CD14-positive monocyte (primary cell): Measurements from ENCODE around the gene CTSO. TPM values are rescaled to one million over a fixed set of nuclear protein-coding genes. Genes with fewer than 3 reads are reported as not detected.

Source experiments
- DNase-seq, 3 donors: peaks; one replicate each; pipeline ENCODE4 v3.0.0-alpha.2; 2011 to 2022
- H2AFZ ChIP-seq: 2 replicates; pipeline ENCODE4 v1.6.0; 2012; ENCODE audit warnings: mild to moderate bottlenecking, low read depth, low read length, inconsistent platforms; ENCODE audit not compliant: insufficient read depth, poor library complexity, severe bottlenecking
- H3K27ac ChIP-seq, 2 donors: 1 replicate in 1 of 2; 2 replicates in 1 of 2; pipeline ENCODE4 v1.5.1; 2012 to 2013; ENCODE audit warnings: low read length in 2 of 2, control low read depth in 1 of 2, inconsistent platforms in 1 of 2, low read depth in 1 of 2, mild to moderate bottlenecking in 1 of 2
- H3K27me3 ChIP-seq, 2 donors: one replicate each; pipeline versions ENCODE4 v1.6.0 to v1.6.1; 2011 to 2013; ENCODE audit warnings: low read length in 2 of 2; ENCODE audit not compliant: control insufficient read depth in 2 of 2, insufficient read depth in 2 of 2
- H3K36me3 ChIP-seq, 2 donors: replicated peaks in 1 of 2; 1 replicate in 1 of 2; 2 replicates in 1 of 2; pipeline versions ENCODE4 v1.5.1 to v1.6.1; 2012 to 2013; ENCODE audit warnings: low read length in 2 of 2, control low read depth in 1 of 2, inconsistent platforms in 1 of 2, mild to moderate bottlenecking in 1 of 2; ENCODE audit not compliant: insufficient read depth in 2 of 2, control insufficient read depth in 1 of 2
- H3K4me1 ChIP-seq, 2 donors: 1 replicate in 1 of 2; 2 replicates in 1 of 2; pipeline versions ENCODE4 v1.5.1 to v1.6.1; 2012 to 2013; ENCODE audit warnings: low read length in 2 of 2, control low read depth in 1 of 2, inconsistent platforms in 1 of 2, mild to moderate bottlenecking in 1 of 2, moderate library complexity in 1 of 2; ENCODE audit not compliant: insufficient read depth in 2 of 2, control insufficient read depth in 1 of 2
- H3K4me2 ChIP-seq: replicated peaks from 2 replicates; pipeline ENCODE3; 2012; ENCODE audit warnings: low read length, moderate library complexity, mild to moderate bottlenecking; ENCODE audit not compliant: poor library complexity, severe bottlenecking; ENCODE audit errors: extremely low read depth
- H3K4me3 ChIP-seq, 3 experiments: fragments of 200-600 bp in 1 of 3; sonication (generic) in 1 of 3; replicated peaks in 1 of 3; 1 replicate in 2 of 3; 2 replicates in 1 of 3; pipeline ENCODE4 v1.5.1; 2011 to 2013; ENCODE audit warnings: low read length in 3 of 3, mild to moderate bottlenecking in 3 of 3, control low read depth in 2 of 3, low read depth in 2 of 3, inconsistent platforms in 1 of 3, moderate library complexity in 1 of 3
- H3K79me2 ChIP-seq: 2 replicates; pipeline ENCODE4 v1.6.0; 2012; ENCODE audit warnings: mild to moderate bottlenecking, control low read depth, inconsistent platforms, low read length, moderate library complexity; ENCODE audit not compliant: insufficient read depth
- H3K9ac ChIP-seq: 2 replicates; pipeline ENCODE4 v1.6.0; 2017; ENCODE audit warnings: low read length, mild to moderate bottlenecking; ENCODE audit not compliant: insufficient read depth, poor library complexity, severe bottlenecking
- H3K9me3 ChIP-seq, 2 donors: replicated peaks in 1 of 2; 1 replicate in 1 of 2; 2 replicates in 1 of 2; pipeline versions ENCODE4 v1.5.1 to v1.6.1; 2012 to 2013; ENCODE audit warnings: low read length in 2 of 2, control low read depth in 1 of 2; ENCODE audit not compliant: control insufficient read depth in 1 of 2, insufficient read depth in 1 of 2
- H4K20me1 ChIP-seq: 2 replicates; pipeline ENCODE4 v1.6.0; 2012; ENCODE audit warnings: mild to moderate bottlenecking, low read length, control low read depth, moderate library complexity; ENCODE audit not compliant: insufficient read depth
- H3K27ac Mint-ChIP-seq, 7 donors: one replicate each; pipeline ENCODE4 v1.8.0; 2020; ENCODE audit warnings: mild to moderate bottlenecking in 7 of 7, mixed read lengths in 7 of 7, moderate library complexity in 6 of 7, inconsistent platforms in 2 of 7
- H3K27me3 Mint-ChIP-seq, 3 donors: one replicate each; pipeline ENCODE4 v1.8.0; 2021 to 2022; ENCODE audit warnings: low read depth in 3 of 3, mild to moderate bottlenecking in 3 of 3, mixed read lengths in 3 of 3, moderate library complexity in 3 of 3, inconsistent platforms in 1 of 3
- H3K36me3 Mint-ChIP-seq, 2 donors: one replicate each; pipeline ENCODE4 v1.8.0; 2020; ENCODE audit warnings: mixed read lengths in 2 of 2, inconsistent platforms in 1 of 2, mild to moderate bottlenecking in 1 of 2
- H3K4me1 Mint-ChIP-seq: one replicate; pipeline ENCODE4 v1.8.0; 2020; ENCODE audit warnings: mild to moderate bottlenecking, mixed read lengths
- H3K4me3 Mint-ChIP-seq, 2 donors: one replicate each; pipeline ENCODE4 v1.8.0; 2020; ENCODE audit warnings: mild to moderate bottlenecking in 2 of 2, mixed read lengths in 2 of 2, moderate library complexity in 1 of 2
- H3K9me3 Mint-ChIP-seq, 7 donors: one replicate each; pipeline ENCODE4 v1.8.0; 2020 to 2022; ENCODE audit warnings: mixed read lengths in 7 of 7, mild to moderate bottlenecking in 6 of 7, moderate library complexity in 6 of 7, inconsistent platforms in 2 of 7
- CTCF ChIP-seq: fragments of 200-600 bp; IDR thresholded peaks from one replicate; pipeline ENCODE4 v1.8.0; 2022; ENCODE audit warnings: antibody characterized with exemption, mild to moderate bottlenecking
- WGBS: methylation state at CpG from one replicate; pipeline ENCODE4 v1.1.5; 2013; ENCODE audit warnings: missing lambda C conversion rate; ENCODE audit not compliant: insufficient coverage; 5-methylcytosine and 5-hydroxymethylcytosine counted together
- intact Hi-C, 2 donors: fragments of 100-400 bp; cut with micrococcal nuclease; formaldehyde crosslinking; loops; one replicate each; pipeline versions ENCODE4 v1.15.0 to v1.15.1; 2023
- polyA minus RNA-seq: library from RNA; depleted of rRNA, polyadenylated mRNA; stranded (reverse); fragments of >200 nt; gene quantifications from 2 replicates; pipeline ENCODE4 v1.2.3, GENCODE V29; 2012
- polyA plus RNA-seq, 3 donors: library from polyadenylated mRNA; depleted of rRNA in 1 of 3; unstranded in 2 of 3; stranded (reverse) in 1 of 3; fragments of 300-500 nt in 2 of 3; fragments of >200 nt in 1 of 3; fragmentation: Illumina TruSeq in 2 of 3; gene quantifications; 1 replicate in 2 of 3; 2 replicates in 1 of 3; pipeline ENCODE4 v1.2.3, GENCODE V29; 2012 to 2021
- total RNA-seq, 12 experiments: library from RNA in 1 of 12; stranded (reverse) in 1 of 12; fragments of 120-200 nt in 1 of 12; gene quantifications; one replicate each; pipeline ENCODE4 v1.2.4 and lab custom pipeline; 2013 to 2026; ENCODE audit warnings: mixed read lengths in 6 of 12, inconsistent platforms in 1 of 12

The CTSO gene
- 36.2 TPM for total RNA-seq (2013)
- polyA plus RNA-seq, result 10 to 100 TPM; 18.6 to 49.1 (median 44.7) TPM
- 10.8 and 19.9 TPM in 2 replicates for polyA minus RNA-seq
- 4.4 to 50.4 (median 39.1) reads per million in 11 experiments for total RNA-seq (lab: John Stamatoyannopoulos, UW)

- H3K4me3 ChIP-seq, result peak within 1 kb of the TSS; percentile 86 to 94 (median 88)
- no peaks in the 10 kb centered on the region for H3K27me3 ChIP-seq
- peak within 1 kb of the TSS; percentile 99 for H2AFZ ChIP-seq
- intact Hi-C loops, result no loop called here
- peaks cover 11% of the 10 kb centered on the region for H3K4me1 Mint-ChIP-seq
- no peaks in the 10 kb centered on the region for H3K36me3 Mint-ChIP-seq
- no peaks in the 10 kb centered on the region for H3K79me2 ChIP-seq
- DNase-seq, result peak; percentile 64 to 71 (median 68)
- H3K4me2 ChIP-seq, result peak within 1 kb of the TSS; percentile 78
- H3K9me3 ChIP-seq, result no peaks in the 10 kb centered on the region
- peaks cover 0 to 6% (median 0%) of the 10 kb centered on the region in 7 donors for H3K9me3 Mint-ChIP-seq
- no peaks in the 10 kb centered on the region for H3K36me3 ChIP-seq
- under 1% methylated on average over 51 of the region's 58 CpGs for WGBS
- no peaks in the 10 kb centered on the region for H4K20me1 ChIP-seq
- H3K27ac ChIP-seq, result peak within 1 kb of the TSS; percentile 96 to 98
- H3K27me3 Mint-ChIP-seq, result peaks cover 0 to 2% (median under 1%) of the 10 kb centered on the region in 3 donors
- peak within 1 kb of the TSS; percentile 99 to 100 (median 99) for H3K27ac Mint-ChIP-seq
- peak within 1 kb of the TSS; percentile 99 for H3K9ac ChIP-seq
- peaks cover 4 to 6% of the 10 kb centered on the region in 2 donors for H3K4me1 ChIP-seq
- peak within 1 kb of the TSS; percentile 97 to 99 for H3K4me3 Mint-ChIP-seq
- TF ChIP-seq CTCF, result peak; percentile 82
Measured at GRCh38 chr4:155953151-155954117, at the start of gene CTSO. CTSO (minus strand) TSS chr4:155953866; CDS start chr4:155953847, 19 bp downstream.

- no CpG with 5 or more reads among the region's 3 CpGs for WGBS
- Mint-ChIP-seq H3K27ac (no peak overlapping the region), H3K27me3 (peaks cover 0 to 3% (median 0%) of the 10 kb centered on the region in 3 donors), H3K9me3 (peaks cover 0 to 14% (median 6%) of the 10 kb centered on the region in 7 donors), H3K36me3 (no peaks in the 10 kb centered on the region), H3K4me3 (no peak overlapping the region), H3K4me1 (no peaks in the 10 kb centered on the region)
- Histone ChIP-seq H3K27ac (no peak overlapping the region), H3K4me2 (no peak overlapping the region), H3K4me3 (no peak overlapping the region), H3K36me3 (no peaks in the 10 kb centered on the region), H3K9me3 (peaks cover 4 to 10% of the 10 kb centered on the region in 2 donors), H3K27me3 (no peaks in the 10 kb centered on the region), H3K4me1 (no peaks in the 10 kb centered on the region), H4K20me1 (no peaks in the 10 kb centered on the region), H3K9ac (no peak overlapping the region), H2AFZ (no peak overlapping the region), H3K79me2 (no peaks in the 10 kb centered on the region)
- intact Hi-C loops, result no loop called here
- no peak for TF ChIP-seq CTCF
- DNase-seq, result no peak
Measured at GRCh38 chr4:156000491-156000890, 46.8 kb upstream of the CTSO start.
